Measurements from ENCODE around the gene ZNRF2.
"Not testable (repeated sequence)": the region's sequence is repeated elsewhere in the genome, so short reads cannot be mapped to it uniquely, and the experiment has no call there.

The ZNRF2 gene

GRCh38 chr7:30351724-30352123, 67.3 kb downstream of the ZNRF2 start:
- DNase-seq (ENCODE audit: insufficient read length, low spot score), result no peak
- FAIRE-seq, result no peak

GRCh38 chr7:30352169-30352568, 67.8 kb downstream of the ZNRF2 start:
- DNase-seq (ENCODE audit: insufficient read length, low spot score) (no peak), FAIRE-seq (peak; percentile 77)

GRCh38 chr7:30353532-30353931, 69.1 kb downstream of the ZNRF2 start:
- FAIRE-seq (no peak), DNase-seq (ENCODE audit: insufficient read length, low spot score) (no peak)

GRCh38 chr7:30353932-30354607, 69.7 kb downstream of the ZNRF2 start:
- FAIRE-seq, result peak; percentile 4
- no peak for DNase-seq (ENCODE audit: insufficient read length, low spot score)

GRCh38 chr7:30354791-30355190, 70.4 kb downstream of the ZNRF2 start:
- FAIRE-seq, result peak; percentile 44
- no peak for DNase-seq (ENCODE audit: insufficient read length, low spot score)

- DNase-seq (ENCODE audit: insufficient read length, low spot score) (no peak), FAIRE-seq (no peak)
These were observed 75.6 kb downstream of the ZNRF2 start for GRCh38 chr7:30359957-30360356.

- no peak for DNase-seq (ENCODE audit: insufficient read length, low spot score)
- peak; percentile 53 for FAIRE-seq
These were observed 79.6 kb downstream of the ZNRF2 start for GRCh38 chr7:30363778-30364563.

- DNase-seq (ENCODE audit: insufficient read length, low spot score) (no peak), FAIRE-seq (no peak)
These were observed 80.4 kb downstream of the ZNRF2 start for GRCh38 chr7:30364773-30365172.

GRCh38 chr7:30365621-30366020, 81.2 kb downstream of the ZNRF2 start:
- DNase-seq (ENCODE audit: insufficient read length, low spot score) (no peak), FAIRE-seq (no peak)

GRCh38 chr7:30366606-30367005, 82.2 kb downstream of the ZNRF2 start:
- FAIRE-seq (no peak), DNase-seq (ENCODE audit: insufficient read length, low spot score) (no peak)

GRCh38 chr7:30367561-30367960, 83.2 kb downstream of the ZNRF2 start:
- no peak for DNase-seq (ENCODE audit: insufficient read length, low spot score)
- no peak for FAIRE-seq

GRCh38 chr7:30369879-30370278, 85.5 kb downstream of the ZNRF2 start:
- FAIRE-seq (no peak), DNase-seq (ENCODE audit: insufficient read length, low spot score) (no peak)

- FAIRE-seq, result no peak
- DNase-seq (ENCODE audit: insufficient read length, low spot score), result no peak
These were observed 86.9 kb downstream of the ZNRF2 start for GRCh38 chr7:30371321-30371720.

- DNase-seq (ENCODE audit: insufficient read length, low spot score) (no peak), FAIRE-seq (no peak)
These were observed 93.9 kb downstream of the ZNRF2 start for GRCh38 chr7:30378275-30378674.

- no peak for DNase-seq (ENCODE audit: insufficient read length, low spot score)
- no peak for FAIRE-seq
These were observed 94.7 kb downstream of the ZNRF2 start for GRCh38 chr7:30379131-30379530.

GRCh38 chr7:30379741-30380140, 95.3 kb downstream of the ZNRF2 start:
- DNase-seq (ENCODE audit: insufficient read length, low spot score), result no peak
- FAIRE-seq, result no peak

- DNase-seq (ENCODE audit: insufficient read length, low spot score) (no peak), FAIRE-seq (no peak)
These were observed 95.9 kb downstream of the ZNRF2 start for GRCh38 chr7:30380294-30380693.

- not testable (repeated sequence) for FAIRE-seq; DNase-seq (ENCODE audit: insufficient read length, low spot score)
These were observed 96.4 kb downstream of the ZNRF2 start for GRCh38 chr7:30380824-30381223.

- FAIRE-seq (no peak), DNase-seq (ENCODE audit: insufficient read length, low spot score) (no peak)
These were observed 98.2 kb downstream of the ZNRF2 start for GRCh38 chr7:30382607-30383006.

GRCh38 chr7:30389791-30390190, 105.4 kb downstream of the ZNRF2 start:
- no peak for FAIRE-seq
- no peak for DNase-seq (ENCODE audit: insufficient read length, low spot score)

GRCh38 chr7:30390736-30391636, 106.6 kb downstream of the ZNRF2 start:
- DNase-seq (ENCODE audit: insufficient read length, low spot score) (no peak), FAIRE-seq (peak; percentile 21)

All from GM19239 (cell line).